GM23338 (cell line): ENCODE data around the gene TREM2. TPM values are rescaled to one million over a fixed set of nuclear protein-coding genes. Genes with fewer than 3 reads are reported as not detected.
A peak's percentile ranks its signal among the peaks of the same experiment; 100 is the strongest.

ENCODE experiments used
- ATAC-seq: fragments of 200-7000 bp; cut with Tn5 transposase; 3 replicates; pipeline ENCODE4 v1.9.1; 2020
- DNase-seq: peaks from one replicate; pipeline ENCODE4 v3.0.0-alpha.2; 2015; ENCODE audit warnings: low spot score
- H2AFZ ChIP-seq: fragments of 200-600 bp; sonication (generic); 2 replicates; pipeline ENCODE4 v1.8.0; 2016; ENCODE audit warnings: antibody characterized with exemption, mild to moderate bottlenecking, moderate library complexity
- H3F3A ChIP-seq: fragments of 200-600 bp; sonication (generic); replicated peaks from 2 replicates; pipeline ENCODE4 v1.8.0; 2017; ENCODE audit warnings: antibody characterized with exemption, mixed run types, low read depth
- H3K27ac ChIP-seq: fragments of 200-600 bp; sonication (generic); 2 replicates; pipeline ENCODE4 v1.6.1; 2016; ENCODE audit warnings: low read depth
- H3K27me3 ChIP-seq: fragments of 200-600 bp; sonication (generic); 2 replicates; pipeline ENCODE4 v1.8.0; 2016; ENCODE audit warnings: mild to moderate bottlenecking, mixed run types, moderate library complexity; ENCODE audit not compliant: insufficient read depth
- H3K36me3 ChIP-seq: fragments of 200-600 bp; sonication (generic); 2 replicates; pipeline ENCODE4 v1.8.0; 2016; ENCODE audit warnings: mild to moderate bottlenecking; ENCODE audit not compliant: insufficient read depth
- H3K4me1 ChIP-seq: fragments of 200-600 bp; sonication (generic); 2 replicates; pipeline ENCODE4 v1.8.0; 2016; ENCODE audit warnings: mild to moderate bottlenecking, moderate library complexity; ENCODE audit not compliant: insufficient read depth
- H3K4me2 ChIP-seq: fragments of 200-600 bp; sonication (generic); 2 replicates; pipeline ENCODE4 v1.7.1; 2017; ENCODE audit warnings: mixed run types
- H3K4me3 ChIP-seq: fragments of 200-600 bp; sonication (generic); 2 replicates; pipeline ENCODE4 v1.6.1; 2016; ENCODE audit warnings: mixed run types
- H3K79me2 ChIP-seq: fragments of 200-600 bp; sonication (generic); replicated peaks from 2 replicates; pipeline ENCODE4 v1.8.0; 2017; ENCODE audit warnings: mild to moderate bottlenecking; ENCODE audit not compliant: insufficient read depth
- H3K9me2 ChIP-seq: fragments of 200-600 bp; sonication (generic); 2 replicates; pipeline ENCODE4 v1.8.0; 2017; ENCODE audit not compliant: insufficient read depth
- H4K20me1 ChIP-seq: fragments of 200-600 bp; sonication (generic); replicated peaks from 2 replicates; pipeline ENCODE4 v1.8.0; 2017; ENCODE audit warnings: mild to moderate bottlenecking; ENCODE audit not compliant: insufficient read depth
- H3K27ac Mint-ChIP-seq: 2 replicates; pipeline ENCODE4 v1.8.0; 2020; ENCODE audit warnings: inconsistent platforms, mild to moderate bottlenecking, moderate library complexity, mixed read lengths
- H3K27me3 Mint-ChIP-seq: 3 replicates; pipeline ENCODE4 v1.8.0; 2022; ENCODE audit warnings: low read depth, mild to moderate bottlenecking, moderate library complexity, mixed read lengths, inconsistent platforms; ENCODE audit not compliant: insufficient read depth, poor library complexity
- H3K36me3 Mint-ChIP-seq: 3 replicates; pipeline ENCODE4 v1.8.0; 2021; ENCODE audit warnings: low read depth, mild to moderate bottlenecking, inconsistent platforms, moderate library complexity, mixed read lengths
- H3K4me1 Mint-ChIP-seq: 3 replicates; pipeline ENCODE4 v1.8.0; 2020; ENCODE audit warnings: mild to moderate bottlenecking, inconsistent platforms, mixed read lengths
- H3K4me3 Mint-ChIP-seq: 3 replicates; pipeline ENCODE4 v1.8.0; 2021; ENCODE audit warnings: moderate library complexity, mild to moderate bottlenecking, inconsistent platforms, mixed read lengths
- H3K9me3 Mint-ChIP-seq: 3 replicates; pipeline ENCODE4 v1.8.0; 2020; ENCODE audit warnings: moderate library complexity, mild to moderate bottlenecking, inconsistent platforms, mixed read lengths
- CREB1 ChIP-seq: fragments of 250-450 bp; sonication (Bioruptor Pico); IDR thresholded peaks from 2 replicates; pipeline ENCODE4 v1.5.0; 2020; ENCODE audit warnings: low read depth, mild to moderate bottlenecking, moderate library complexity
- EZH2 ChIP-seq: fragments of 200-600 bp; sonication (generic); IDR thresholded peaks from one replicate; pipeline ENCODE4 v1.8.0; 2017; ENCODE audit warnings: antibody characterized with exemption, mild to moderate bottlenecking, low read depth; ENCODE audit not compliant: unreplicated experiment
- EZH2phosphoT487 ChIP-seq: fragments of 200-600 bp; sonication (generic); IDR thresholded peaks from one replicate; pipeline ENCODE4 v1.8.1; 2018; ENCODE audit warnings: antibody characterized with exemption; ENCODE audit not compliant: unreplicated experiment
- JUNB ChIP-seq: IDR thresholded peaks from one replicate; pipeline ENCODE4 v1.6.1; 2016; ENCODE audit warnings: antibody characterized with exemption; ENCODE audit not compliant: unreplicated experiment
- NANOG ChIP-seq: IDR thresholded peaks from 2 replicates; pipeline ENCODE4 v1.6.1; 2016; ENCODE audit warnings: antibody characterized with exemption, borderline replicate concordance
- POLR2AphosphoS5 ChIP-seq: IDR thresholded peaks from 2 replicates; pipeline ENCODE4 v1.6.1; 2016; ENCODE audit warnings: antibody characterized with exemption, low read depth
- STAT1 ChIP-seq: IDR thresholded peaks from one replicate; pipeline ENCODE4 v1.6.1; 2016; ENCODE audit warnings: antibody characterized with exemption; ENCODE audit not compliant: unreplicated experiment
- ZNF114 ChIP-seq: fragments of 250-450 bp; sonication (Bioruptor Pico); IDR thresholded peaks from 2 replicates; pipeline ENCODE4 v1.5.0; 2020; ENCODE audit warnings: mild to moderate bottlenecking, moderate library complexity
- polyA plus RNA-seq: library from polyadenylated mRNA; unstranded; fragments of >200 nt; fragmentation: Nextera tagmentation; extraction: Ambion mirVana; gene quantifications from 2 replicates; pipeline ENCODE4 v1.2.1, GENCODE V29; 2016
- total RNA-seq: library from RNA; depleted of rRNA; stranded (reverse); fragments of >200 nt; shearing (Covaris generic); gene quantifications from 2 replicates; pipeline ENCODE4 v1.2.3, GENCODE V29; 2014
- TF ChIP-seq, protein P1 (sequence below): IDR thresholded peaks from 2 replicates; pipeline ENCODE4 v1.6.1; 2016; ENCODE audit warnings: antibody characterized with exemption
- TF ChIP-seq, protein P2 (sequence below), 2 experiments: fragments of 200-600 bp in 1 of 2; sonication (generic) in 1 of 2; conservative IDR thresholded peaks; 2 replicates each; pipeline versions ENCODE4 v1.5.1 to v1.6.1; 2016 to 2017; ENCODE audit warnings: antibody characterized with exemption in 2 of 2, low read depth in 2 of 2, mild to moderate bottlenecking in 2 of 2, moderate library complexity in 1 of 2
- TF ChIP-seq, protein P3 (sequence below): IDR thresholded peaks from one replicate; pipeline ENCODE4 v1.6.1; 2018; ENCODE audit warnings: antibody characterized with exemption; ENCODE audit not compliant: unreplicated experiment

Gene TREM2
- total and polyA plus RNA-seq, 2 experiments from 2014 or later: not detected

DNA sequence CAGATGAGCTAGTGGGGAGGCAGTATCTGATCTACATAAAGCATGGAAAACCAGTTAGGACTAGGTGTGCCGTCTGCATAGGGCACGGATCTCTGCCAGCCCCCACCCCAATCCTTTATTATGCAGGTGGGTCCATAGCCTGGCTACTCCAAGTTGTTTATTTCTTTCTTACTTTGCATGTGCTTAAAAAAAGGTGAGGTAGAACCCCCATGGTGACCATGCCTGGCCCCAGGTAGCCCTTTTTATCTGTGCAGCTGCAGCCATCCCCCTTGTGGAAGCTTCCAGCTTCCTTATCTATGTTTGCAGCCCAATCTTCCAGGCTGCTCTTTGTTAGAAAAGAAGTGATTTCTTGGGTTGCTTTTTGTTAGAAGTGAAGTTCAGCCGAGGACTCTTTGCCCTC, 9.0 kb upstream of the TREM2 start:
- H3K4me3 ChIP-seq: no peak overlapping the region
- H3K4me1 Mint-ChIP-seq: peaks cover 15% of the 10 kb centered on the region
- H3K27ac Mint-ChIP-seq: no peak overlapping the region; the same call in 1 of the 2 replicates

DNA sequence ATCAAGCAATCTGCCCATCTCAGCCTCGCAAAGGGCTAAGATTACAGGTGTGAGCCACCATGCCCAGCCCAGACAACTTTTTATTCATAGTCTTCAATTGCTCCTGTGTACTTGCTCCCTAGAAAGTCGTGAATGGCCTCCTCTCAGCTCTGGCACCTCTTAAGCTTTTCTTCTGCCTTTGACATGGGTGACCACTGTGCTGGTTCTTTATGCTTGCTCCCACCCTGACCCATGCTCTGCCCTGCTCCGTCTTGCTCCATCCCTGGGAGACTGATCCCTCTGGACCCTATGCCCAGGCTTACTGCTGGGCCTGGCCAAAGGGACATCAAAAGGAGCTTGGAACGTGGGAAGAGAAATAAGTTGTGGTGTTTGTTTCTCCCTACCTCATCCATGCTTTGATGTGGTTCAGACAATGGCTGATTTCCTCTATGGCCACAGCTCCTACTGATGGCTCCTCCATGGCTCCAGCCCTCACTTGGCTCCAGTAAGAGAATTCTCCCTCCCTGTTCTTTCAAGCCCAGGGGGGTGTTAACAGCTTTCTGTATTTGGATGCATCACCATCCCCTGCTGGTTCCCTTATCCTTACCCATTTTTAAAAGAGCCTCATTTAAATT, 7.7 kb upstream of the TREM2 start:
- Mint-ChIP-seq H3K4me1 (peaks cover 15% of the 10 kb centered on the region), H3K36me3 (peaks cover 7% of the 10 kb centered on the region; the same call in 1 of the 3 replicates), H3K27ac (no peak overlapping the region; the same call in 1 of the 2 replicates), H3K9me3 (peaks cover 8% of the 10 kb centered on the region; the same call in 1 of the 3 replicates), H3K27me3 (peaks cover 9% of the 10 kb centered on the region), H3K4me3 (no peak overlapping the region)
- no peak for DNase-seq
- Histone ChIP-seq H3K9me2 (peaks cover 12% of the 10 kb centered on the region; the same call in 1 of the 2 replicates), H3K79me2 (no peaks in the 10 kb centered on the region), H4K20me1 (no peaks in the 10 kb centered on the region), H3K4me2 (peak overlapping the region; percentile 67), H3K4me1 (peaks cover 11% of the 10 kb centered on the region), H2AFZ (0 out of 2 replicates have a peak overlapping the region, but pooled peaks have one; percentile 6), H3K27ac (no peak overlapping the region), H3K36me3 (no peaks in the 10 kb centered on the region), H3K4me3 (no peak overlapping the region), H3K27me3 (no peaks in the 10 kb centered on the region), H3F3A (no peaks in the 10 kb centered on the region)
- peak; percentile 29 for ATAC-seq
- TF ChIP-seq CREB1 (CRISPR knock-in tag) (no peak), STAT1 (no peak), EZH2 (no peak), ZNF114 (CRISPR knock-in tag) (no peak), JUNB (no peak), POLR2AphosphoS5 (no peak), EZH2phosphoT487 (no peak), NANOG (no peak)
- TF ChIP-seq, protein P1, sequence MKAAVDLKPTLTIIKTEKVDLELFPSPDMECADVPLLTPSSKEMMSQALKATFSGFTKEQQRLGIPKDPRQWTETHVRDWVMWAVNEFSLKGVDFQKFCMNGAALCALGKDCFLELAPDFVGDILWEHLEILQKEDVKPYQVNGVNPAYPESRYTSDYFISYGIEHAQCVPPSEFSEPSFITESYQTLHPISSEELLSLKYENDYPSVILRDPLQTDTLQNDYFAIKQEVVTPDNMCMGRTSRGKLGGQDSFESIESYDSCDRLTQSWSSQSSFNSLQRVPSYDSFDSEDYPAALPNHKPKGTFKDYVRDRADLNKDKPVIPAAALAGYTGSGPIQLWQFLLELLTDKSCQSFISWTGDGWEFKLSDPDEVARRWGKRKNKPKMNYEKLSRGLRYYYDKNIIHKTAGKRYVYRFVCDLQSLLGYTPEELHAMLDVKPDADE: no peak
- TF ChIP-seq, protein P2, sequence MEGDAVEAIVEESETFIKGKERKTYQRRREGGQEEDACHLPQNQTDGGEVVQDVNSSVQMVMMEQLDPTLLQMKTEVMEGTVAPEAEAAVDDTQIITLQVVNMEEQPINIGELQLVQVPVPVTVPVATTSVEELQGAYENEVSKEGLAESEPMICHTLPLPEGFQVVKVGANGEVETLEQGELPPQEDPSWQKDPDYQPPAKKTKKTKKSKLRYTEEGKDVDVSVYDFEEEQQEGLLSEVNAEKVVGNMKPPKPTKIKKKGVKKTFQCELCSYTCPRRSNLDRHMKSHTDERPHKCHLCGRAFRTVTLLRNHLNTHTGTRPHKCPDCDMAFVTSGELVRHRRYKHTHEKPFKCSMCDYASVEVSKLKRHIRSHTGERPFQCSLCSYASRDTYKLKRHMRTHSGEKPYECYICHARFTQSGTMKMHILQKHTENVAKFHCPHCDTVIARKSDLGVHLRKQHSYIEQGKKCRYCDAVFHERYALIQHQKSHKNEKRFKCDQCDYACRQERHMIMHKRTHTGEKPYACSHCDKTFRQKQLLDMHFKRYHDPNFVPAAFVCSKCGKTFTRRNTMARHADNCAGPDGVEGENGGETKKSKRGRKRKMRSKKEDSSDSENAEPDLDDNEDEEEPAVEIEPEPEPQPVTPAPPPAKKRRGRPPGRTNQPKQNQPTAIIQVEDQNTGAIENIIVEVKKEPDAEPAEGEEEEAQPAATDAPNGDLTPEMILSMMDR (conservative IDR thresholded peaks at IDR 0.05; ENCODE audit: low read depth in 2 of 2): no peak
- TF ChIP-seq, protein P3, sequence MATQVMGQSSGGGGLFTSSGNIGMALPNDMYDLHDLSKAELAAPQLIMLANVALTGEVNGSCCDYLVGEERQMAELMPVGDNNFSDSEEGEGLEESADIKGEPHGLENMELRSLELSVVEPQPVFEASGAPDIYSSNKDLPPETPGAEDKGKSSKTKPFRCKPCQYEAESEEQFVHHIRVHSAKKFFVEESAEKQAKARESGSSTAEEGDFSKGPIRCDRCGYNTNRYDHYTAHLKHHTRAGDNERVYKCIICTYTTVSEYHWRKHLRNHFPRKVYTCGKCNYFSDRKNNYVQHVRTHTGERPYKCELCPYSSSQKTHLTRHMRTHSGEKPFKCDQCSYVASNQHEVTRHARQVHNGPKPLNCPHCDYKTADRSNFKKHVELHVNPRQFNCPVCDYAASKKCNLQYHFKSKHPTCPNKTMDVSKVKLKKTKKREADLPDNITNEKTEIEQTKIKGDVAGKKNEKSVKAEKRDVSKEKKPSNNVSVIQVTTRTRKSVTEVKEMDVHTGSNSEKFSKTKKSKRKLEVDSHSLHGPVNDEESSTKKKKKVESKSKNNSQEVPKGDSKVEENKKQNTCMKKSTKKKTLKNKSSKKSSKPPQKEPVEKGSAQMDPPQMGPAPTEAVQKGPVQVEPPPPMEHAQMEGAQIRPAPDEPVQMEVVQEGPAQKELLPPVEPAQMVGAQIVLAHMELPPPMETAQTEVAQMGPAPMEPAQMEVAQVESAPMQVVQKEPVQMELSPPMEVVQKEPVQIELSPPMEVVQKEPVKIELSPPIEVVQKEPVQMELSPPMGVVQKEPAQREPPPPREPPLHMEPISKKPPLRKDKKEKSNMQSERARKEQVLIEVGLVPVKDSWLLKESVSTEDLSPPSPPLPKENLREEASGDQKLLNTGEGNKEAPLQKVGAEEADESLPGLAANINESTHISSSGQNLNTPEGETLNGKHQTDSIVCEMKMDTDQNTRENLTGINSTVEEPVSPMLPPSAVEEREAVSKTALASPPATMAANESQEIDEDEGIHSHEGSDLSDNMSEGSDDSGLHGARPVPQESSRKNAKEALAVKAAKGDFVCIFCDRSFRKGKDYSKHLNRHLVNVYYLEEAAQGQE: no peak

More for the DNA sequence above, 9.0 kb upstream of the TREM2 start:
- H3K4me1 ChIP-seq: peaks cover 11% of the 10 kb centered on the region
- H4K20me1 ChIP-seq: no peaks in the 10 kb centered on the region
- Mint-ChIP-seq H3K9me3 (peaks cover 8% of the 10 kb centered on the region; the same call in 1 of the 3 replicates), H3K27me3 (peaks cover 6% of the 10 kb centered on the region), H3K4me3 (no peak overlapping the region), H3K36me3 (peaks cover 7% of the 10 kb centered on the region; the same call in 1 of the 3 replicates)
- peaks cover 16% of the 10 kb centered on the region; the same call in 1 of the 2 replicates for H3K9me2 ChIP-seq
- TF ChIP-seq CREB1 (CRISPR knock-in tag): no peak
- H3K4me2 ChIP-seq: peak overlapping the region; percentile 67
- DNase-seq (peak; percentile 47), ATAC-seq (peak; percentile 92)
- H3F3A ChIP-seq: no peaks in the 10 kb centered on the region
- H3K27ac ChIP-seq: 0 out of 2 replicates have a peak overlapping the region, but pooled peaks have one; percentile 1
- H2AFZ ChIP-seq: peak overlapping the region; percentile 0; the same call in 1 of the 2 replicates
- no peaks in the 10 kb centered on the region for H3K27me3 ChIP-seq
- H3K36me3 ChIP-seq: no peaks in the 10 kb centered on the region
- H3K79me2 ChIP-seq: no peaks in the 10 kb centered on the region
